OCI-LY1 (cell line): ENCODE data around the gene L3MBTL4.

Experiments
- H2AFZ ChIP-seq: fragments of 200-600 bp; sonication (generic), shearing (Covaris generic); 2 replicates; pipeline ENCODE4 v1.6.0; 2014; ENCODE audit warnings: antibody characterized with exemption, mild to moderate bottlenecking, low read length
- H3F3A ChIP-seq: fragments of 200-600 bp; sonication (generic), shearing (Covaris generic); 2 replicates; pipeline ENCODE4 v1.6.0; 2014; ENCODE audit warnings: mild to moderate bottlenecking, antibody characterized with exemption, low read length, moderate library complexity; ENCODE audit not compliant: insufficient read depth
- H3K27ac ChIP-seq: fragments of 200-600 bp; sonication (generic); 2 replicates; pipeline ENCODE4 v1.5.1; 2014; ENCODE audit warnings: low read length, mixed run types, mild to moderate bottlenecking, low read depth; ENCODE audit not compliant: poor library complexity, severe bottlenecking
- H3K27me3 ChIP-seq: fragments of 200-600 bp; sonication (generic); 2 replicates; pipeline ENCODE4 v1.6.0; 2014; ENCODE audit warnings: antibody characterized with exemption, mild to moderate bottlenecking, low read length, moderate library complexity; ENCODE audit not compliant: insufficient read depth
- H3K36me3 ChIP-seq: fragments of 200-600 bp; sonication (generic); 2 replicates; pipeline ENCODE4 v1.6.1; 2014; ENCODE audit warnings: mild to moderate bottlenecking, antibody characterized with exemption, low read length, moderate library complexity, mixed read lengths; ENCODE audit not compliant: insufficient read depth
- H3K4me1 ChIP-seq: fragments of 200-600 bp; sonication (generic); 2 replicates; pipeline ENCODE4 v1.5.1; 2014; ENCODE audit warnings: mild to moderate bottlenecking, low read length, moderate library complexity; ENCODE audit not compliant: insufficient read depth, severe bottlenecking
- H3K4me2 ChIP-seq: fragments of 200-600 bp; sonication (generic), shearing (Covaris generic); 2 replicates; pipeline ENCODE4 v1.6.1; 2014; ENCODE audit warnings: low read length
- H3K4me3 ChIP-seq: fragments of 200-600 bp; sonication (generic); 2 replicates; pipeline ENCODE4 v1.5.1; 2014; ENCODE audit warnings: low read length, low read depth, mild to moderate bottlenecking, mixed read lengths; ENCODE audit not compliant: poor library complexity, severe bottlenecking
- H3K79me2 ChIP-seq: fragments of 200-600 bp; shearing (Covaris generic); 2 replicates; pipeline ENCODE4 v1.6.1; 2016; ENCODE audit warnings: mixed run types, low read length, mixed read lengths; ENCODE audit not compliant: insufficient read depth
- H3K9ac ChIP-seq: fragments of 200-600 bp; sonication (generic), shearing (Covaris generic); 2 replicates; pipeline ENCODE4 v1.6.1; 2014; ENCODE audit warnings: mild to moderate bottlenecking, low read length, mixed read lengths
- H3K9me2 ChIP-seq: fragments of 200-600 bp; sonication (generic), shearing (Covaris generic); 2 replicates; pipeline ENCODE4 v1.6.1; 2014; ENCODE audit warnings: low read depth, mild to moderate bottlenecking, low read length, mixed read lengths
- H3K9me3 ChIP-seq: fragments of 200-600 bp; shearing (Covaris generic); 2 replicates; pipeline ENCODE4 v1.6.1; 2014; ENCODE audit warnings: low read length, mixed read lengths
- H4K20me1 ChIP-seq: fragments of 200-600 bp; sonication (generic), shearing (Covaris generic); 2 replicates; pipeline ENCODE4 v1.6.0; 2016; ENCODE audit warnings: mild to moderate bottlenecking, low read length; ENCODE audit not compliant: insufficient read depth
- EZH2 ChIP-seq: fragments of 200-600 bp; sonication (generic), shearing (Covaris generic); IDR thresholded peaks from 2 replicates; pipeline ENCODE4 v1.8.0; 2017; ENCODE audit warnings: borderline replicate concordance, mixed run types, mild to moderate bottlenecking, antibody characterized with exemption, low read length, moderate library complexity, mixed read lengths
- TF ChIP-seq, protein P1 (sequence below): fragments of 200-600 bp; sonication (generic), shearing (Covaris generic); IDR thresholded peaks from 2 replicates; pipeline ENCODE4 v1.5.1; 2017; ENCODE audit warnings: mild to moderate bottlenecking, antibody characterized with exemption, low read length, moderate library complexity, mixed read lengths

L3MBTL4 gene

DNA sequence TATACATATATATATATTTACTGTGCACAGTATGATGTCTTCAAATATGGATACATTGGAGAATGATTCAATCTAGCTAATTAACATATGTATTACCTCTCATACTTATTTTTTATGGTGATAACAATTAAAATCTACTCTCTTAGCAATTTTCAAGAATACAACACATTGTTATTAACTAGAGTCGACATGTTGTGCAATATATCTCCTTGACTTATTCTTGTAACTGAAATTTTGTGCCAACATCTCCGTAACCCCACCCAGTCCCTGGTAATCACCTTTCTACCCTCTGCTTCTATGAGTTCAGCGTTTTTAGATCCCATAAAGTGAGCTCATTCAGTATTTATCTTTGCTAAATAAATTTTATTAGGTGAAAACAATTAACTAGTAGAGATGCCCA is 303.0 kb downstream of the L3MBTL4 start:
- Histone ChIP-seq H3K36me3 (no peaks in the 10 kb centered on the region), H3K79me2 (no peaks in the 10 kb centered on the region), H3K9ac (no peak overlapping the region), H3K4me2 (no peak overlapping the region), H3K9me2 (no peaks in the 10 kb centered on the region), H3K27me3 (no peaks in the 10 kb centered on the region), H3K4me1 (no peaks in the 10 kb centered on the region), H3K9me3 (no peaks in the 10 kb centered on the region), H3K27ac (no peak overlapping the region), H4K20me1 (no peaks in the 10 kb centered on the region), H3F3A (no peaks in the 10 kb centered on the region), H2AFZ (no peak overlapping the region), H3K4me3 (no peak overlapping the region)
- TF ChIP-seq, protein P1, sequence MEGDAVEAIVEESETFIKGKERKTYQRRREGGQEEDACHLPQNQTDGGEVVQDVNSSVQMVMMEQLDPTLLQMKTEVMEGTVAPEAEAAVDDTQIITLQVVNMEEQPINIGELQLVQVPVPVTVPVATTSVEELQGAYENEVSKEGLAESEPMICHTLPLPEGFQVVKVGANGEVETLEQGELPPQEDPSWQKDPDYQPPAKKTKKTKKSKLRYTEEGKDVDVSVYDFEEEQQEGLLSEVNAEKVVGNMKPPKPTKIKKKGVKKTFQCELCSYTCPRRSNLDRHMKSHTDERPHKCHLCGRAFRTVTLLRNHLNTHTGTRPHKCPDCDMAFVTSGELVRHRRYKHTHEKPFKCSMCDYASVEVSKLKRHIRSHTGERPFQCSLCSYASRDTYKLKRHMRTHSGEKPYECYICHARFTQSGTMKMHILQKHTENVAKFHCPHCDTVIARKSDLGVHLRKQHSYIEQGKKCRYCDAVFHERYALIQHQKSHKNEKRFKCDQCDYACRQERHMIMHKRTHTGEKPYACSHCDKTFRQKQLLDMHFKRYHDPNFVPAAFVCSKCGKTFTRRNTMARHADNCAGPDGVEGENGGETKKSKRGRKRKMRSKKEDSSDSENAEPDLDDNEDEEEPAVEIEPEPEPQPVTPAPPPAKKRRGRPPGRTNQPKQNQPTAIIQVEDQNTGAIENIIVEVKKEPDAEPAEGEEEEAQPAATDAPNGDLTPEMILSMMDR = no peak
- TF ChIP-seq EZH2 = no peak

DNA sequence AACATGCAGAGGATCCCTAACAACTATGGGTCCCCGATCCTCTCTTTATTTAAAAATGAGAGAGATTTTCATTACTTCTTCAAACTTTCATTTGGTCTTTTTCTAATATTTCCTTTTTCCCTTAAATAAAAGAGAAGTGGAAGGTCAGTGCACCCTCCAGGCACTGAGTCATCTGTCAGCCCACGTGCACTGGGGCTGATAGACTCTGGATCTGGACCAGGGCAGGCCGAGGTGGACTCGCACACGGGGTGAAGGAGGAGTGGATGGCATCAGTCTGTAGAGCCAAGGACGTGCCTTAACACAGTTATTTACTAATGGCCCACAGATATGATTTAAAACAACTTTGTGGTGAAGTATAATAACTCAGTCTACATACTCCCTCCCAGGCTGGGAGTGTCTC is 305.0 kb downstream of the L3MBTL4 start:
- Histone ChIP-seq H3K79me2 (no peaks in the 10 kb centered on the region), H3K36me3 (no peaks in the 10 kb centered on the region), H3K4me2 (no peak overlapping the region), H4K20me1 (no peaks in the 10 kb centered on the region), H3K4me1 (no peaks in the 10 kb centered on the region), H3K9me2 (no peaks in the 10 kb centered on the region), H2AFZ (no peak overlapping the region), H3K27ac (no peak overlapping the region), H3K9ac (no peak overlapping the region), H3K4me3 (no peak overlapping the region), H3K9me3 (no peaks in the 10 kb centered on the region), H3F3A (no peaks in the 10 kb centered on the region), H3K27me3 (no peaks in the 10 kb centered on the region)
- TF ChIP-seq, protein P1 = no peak
- no peak for TF ChIP-seq EZH2

DNA sequence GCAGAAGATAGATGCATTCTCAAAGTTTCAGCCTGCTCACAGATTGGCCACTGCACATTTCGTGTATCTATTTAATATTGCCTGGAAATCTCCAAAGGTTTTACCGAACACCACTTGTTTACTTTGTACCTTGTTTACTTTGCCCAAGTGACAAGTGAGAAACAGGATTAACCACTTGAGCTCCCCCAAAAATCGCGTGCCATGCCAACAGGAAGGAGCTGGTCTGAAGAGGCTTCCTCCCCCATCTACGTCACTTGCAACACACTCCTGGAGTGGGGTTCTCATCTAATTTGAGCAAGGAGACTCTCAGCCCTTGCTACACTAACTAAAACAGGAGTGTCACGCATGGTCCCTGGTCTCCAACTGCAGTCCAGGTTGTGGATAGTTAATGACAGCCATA is 306.9 kb downstream of the L3MBTL4 start:
- Histone ChIP-seq H3K27me3 (no peaks in the 10 kb centered on the region), H2AFZ (no peak overlapping the region), H3K9ac (no peak overlapping the region), H3K4me2 (no peak overlapping the region), H3K9me2 (no peaks in the 10 kb centered on the region), H3K9me3 (no peaks in the 10 kb centered on the region), H3K4me3 (no peak overlapping the region), H3K4me1 (no peaks in the 10 kb centered on the region), H3K36me3 (no peaks in the 10 kb centered on the region), H4K20me1 (no peaks in the 10 kb centered on the region), H3K79me2 (no peaks in the 10 kb centered on the region), H3K27ac (no peak overlapping the region), H3F3A (no peaks in the 10 kb centered on the region)
- TF ChIP-seq, protein P1 = no peak
- no peak for TF ChIP-seq EZH2
